Activated T-helper 9 cell treated with anti-CD3 and anti-CD28 coated beads, Interleukin-2, amount 50 U/mL, for 16 hours (primary cell): ENCODE data around the gene OR2AK2.
A peak's percentile ranks its signal among the peaks of the same experiment; 100 is the strongest.

Source experiments
- DNase-seq: peaks from one replicate; pipeline ENCODE4 v3.0.0-alpha.2; 2020; ENCODE audit warnings: low read depth

The OR2AK2 gene, protein sequence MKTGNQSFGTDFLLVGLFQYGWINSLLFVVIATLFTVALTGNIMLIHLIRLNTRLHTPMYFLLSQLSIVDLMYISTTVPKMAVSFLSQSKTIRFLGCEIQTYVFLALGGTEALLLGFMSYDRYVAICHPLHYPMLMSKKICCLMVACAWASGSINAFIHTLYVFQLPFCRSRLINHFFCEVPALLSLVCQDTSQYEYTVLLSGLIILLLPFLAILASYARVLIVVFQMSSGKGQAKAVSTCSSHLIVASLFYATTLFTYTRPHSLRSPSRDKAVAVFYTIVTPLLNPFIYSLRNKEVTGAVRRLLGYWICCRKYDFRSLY

DNA sequence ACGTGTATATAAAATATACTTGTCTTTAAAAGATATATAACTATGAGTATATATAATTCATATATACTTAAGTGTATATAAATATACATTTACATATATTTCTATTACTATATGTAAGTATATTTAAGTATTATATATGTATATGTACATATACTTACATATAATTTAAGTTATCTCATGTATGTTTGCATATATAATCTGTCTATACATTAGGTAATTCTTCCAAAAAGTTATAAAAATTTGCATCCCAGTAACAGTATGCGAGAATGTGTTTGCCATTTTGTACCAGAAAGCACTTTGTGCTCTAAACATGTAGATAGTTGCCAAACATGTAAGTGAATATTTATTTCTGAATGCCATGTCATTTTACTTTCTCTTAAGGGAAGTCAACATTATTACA lies at the start of gene OR2AK2:
TSS of gene OR2AK2 (plus strand) at position 301 of the 400 bp plus-strand sequence. CDS start 144 bp downstream, outside the sequence.
- no peak for DNase-seq

GRCh38 chr1:247919952-247920351 lies 45.1 kb upstream of the OR2AK2 start, which contains the start of gene OR2T8:
Gene OR2T8 (plus strand): TSS chr1:247920252. CDS start chr1:247921018, 766 bp downstream.
- DNase-seq: no peak

- no peak for DNase-seq
Observed at GRCh38 chr1:247923941-247924340, 41.1 kb upstream of the OR2AK2 start.

- DNase-seq: no peak
Observed at GRCh38 chr1:247924868-247925267, 40.2 kb upstream of the OR2AK2 start, which contains the start of gene OR2AJ1. Gene OR2AJ1 (plus strand): TSS chr1:247924889. CDS start chr1:247933769, 8,880 bp downstream.

- DNase-seq: no peak
Observed at GRCh38 chr1:247933989-247934388, 31.0 kb upstream of the OR2AK2 start.

- DNase-seq: no peak
Observed at GRCh38 chr1:247935781-247936180, 29.3 kb upstream of the OR2AK2 start.

DNA sequence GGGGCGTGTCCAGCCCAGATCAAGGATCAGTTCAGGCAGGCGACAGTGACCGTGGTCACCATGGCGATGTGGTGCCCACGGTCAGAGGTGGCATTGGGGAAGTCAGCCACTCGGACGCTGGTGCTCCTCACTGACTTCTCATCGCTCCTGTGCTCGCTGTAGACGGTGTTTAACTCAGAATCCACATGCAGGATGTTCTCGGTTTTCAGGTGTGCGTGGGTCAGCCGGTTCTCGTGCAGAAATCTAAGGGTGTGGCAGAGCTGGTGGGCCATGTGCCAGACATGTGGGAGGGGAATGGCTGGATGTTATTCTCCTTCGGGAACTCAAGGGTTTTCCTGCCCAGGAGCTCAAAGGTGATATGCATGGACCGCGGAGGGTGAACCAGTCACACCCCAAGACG lies 28.6 kb upstream of the OR2AK2 start:
- DNase-seq: no peak

DNA sequence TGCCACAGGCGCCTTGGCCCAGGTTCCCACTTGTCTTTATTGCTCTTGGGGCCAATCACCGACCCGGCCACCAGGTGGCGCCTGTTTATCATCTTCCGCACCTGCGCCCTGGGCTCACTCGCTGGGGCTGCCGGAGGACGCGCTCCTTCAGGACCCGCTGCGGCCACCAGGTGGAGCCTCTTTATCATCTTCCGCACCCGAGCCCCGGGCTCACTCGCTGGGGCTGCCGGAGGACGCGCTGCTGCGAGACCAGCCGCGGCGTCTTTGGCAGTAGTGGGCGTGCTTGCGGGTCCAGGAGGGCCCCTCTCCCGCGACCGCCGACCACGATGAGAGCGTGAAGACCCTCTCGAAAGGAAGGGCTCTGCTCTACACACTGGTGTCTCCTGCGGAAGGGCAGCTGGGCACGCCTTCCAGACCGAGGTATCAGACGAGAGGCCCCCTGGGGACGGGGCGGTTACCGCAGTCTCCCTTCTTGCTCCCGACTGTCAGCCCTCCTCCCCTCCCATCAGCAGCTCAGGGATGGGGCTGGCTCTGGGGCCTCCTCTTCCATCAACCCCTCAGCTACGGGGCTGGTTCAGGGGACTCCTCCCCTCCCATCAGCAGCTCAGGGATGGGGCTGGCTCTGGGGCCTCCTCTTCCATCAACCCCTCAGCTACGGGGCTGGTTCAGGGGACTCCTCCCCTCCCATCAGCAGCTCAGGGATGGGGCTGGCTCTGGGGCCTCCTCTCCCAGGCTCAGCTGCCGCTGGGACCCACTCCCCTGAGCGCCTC lies 27.9 kb upstream of the OR2AK2 start:
- peak; percentile 78 for DNase-seq

- no peak for DNase-seq
Observed at GRCh38 chr1:247942624-247943023, 22.4 kb upstream of the OR2AK2 start.

GRCh38 chr1:247948558-247948957 lies 16.5 kb upstream of the OR2AK2 start, which contains the start of gene OR2L8:
Gene OR2L8 (plus strand): TSS chr1:247948858. CDS start chr1:247948858, 0 bp downstream.
- no peak for DNase-seq

DNA sequence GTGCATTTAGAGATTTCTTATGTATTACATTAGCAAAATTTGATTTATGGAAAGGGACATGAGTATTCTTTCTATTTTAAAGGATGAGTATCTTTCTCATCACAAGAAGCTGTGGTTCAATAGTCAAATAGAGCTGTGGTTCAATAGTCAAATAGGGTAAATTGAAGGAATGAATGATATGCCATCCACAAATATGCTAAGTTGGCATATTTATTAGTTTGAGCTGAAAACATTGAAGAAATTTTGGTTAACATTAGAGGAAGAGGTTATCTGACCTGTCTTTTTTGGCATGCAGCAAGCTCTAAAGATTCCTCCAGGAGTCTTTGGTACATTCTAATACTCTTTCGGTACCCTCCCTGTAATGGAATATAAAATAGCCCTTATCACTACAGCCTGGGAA lies 11.6 kb upstream of the OR2AK2 start:
- no peak for DNase-seq

GRCh38 chr1:247961791-247962190 lies 3.2 kb upstream of the OR2AK2 start:
- no peak for DNase-seq

DNA sequence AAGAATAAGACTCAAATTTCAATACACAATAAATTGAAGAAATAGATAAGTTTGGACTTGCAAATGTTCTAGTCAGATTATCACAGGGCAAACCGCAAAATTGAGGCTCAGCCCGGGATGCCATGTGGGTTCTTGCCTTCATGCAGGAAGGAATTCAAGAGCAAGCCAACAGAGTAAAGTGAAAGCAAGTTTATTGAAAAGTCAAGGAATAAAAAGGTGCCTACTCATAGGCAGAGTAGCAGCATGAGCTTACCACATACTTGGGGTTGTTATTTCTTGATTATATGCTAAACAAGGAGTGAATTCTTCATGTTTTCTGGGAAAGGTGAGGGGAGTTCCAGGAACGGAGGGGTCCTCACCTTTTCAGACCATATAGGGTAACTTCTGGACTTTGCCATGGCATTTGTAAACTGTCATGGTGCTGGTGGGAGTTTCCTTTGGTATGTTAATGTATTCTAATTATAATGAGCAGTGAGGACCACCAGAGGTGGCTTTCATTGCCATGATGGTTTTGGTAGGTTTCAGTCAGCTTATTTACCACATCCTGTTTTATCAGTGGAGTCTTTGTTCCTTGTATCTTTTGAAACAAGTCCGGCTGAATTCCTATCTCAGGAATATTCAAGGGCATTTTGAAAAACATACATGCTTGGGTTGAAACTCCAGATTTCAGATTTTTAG lies 2.0 kb upstream of the OR2AK2 start:
- DNase-seq: no peak

DNA sequence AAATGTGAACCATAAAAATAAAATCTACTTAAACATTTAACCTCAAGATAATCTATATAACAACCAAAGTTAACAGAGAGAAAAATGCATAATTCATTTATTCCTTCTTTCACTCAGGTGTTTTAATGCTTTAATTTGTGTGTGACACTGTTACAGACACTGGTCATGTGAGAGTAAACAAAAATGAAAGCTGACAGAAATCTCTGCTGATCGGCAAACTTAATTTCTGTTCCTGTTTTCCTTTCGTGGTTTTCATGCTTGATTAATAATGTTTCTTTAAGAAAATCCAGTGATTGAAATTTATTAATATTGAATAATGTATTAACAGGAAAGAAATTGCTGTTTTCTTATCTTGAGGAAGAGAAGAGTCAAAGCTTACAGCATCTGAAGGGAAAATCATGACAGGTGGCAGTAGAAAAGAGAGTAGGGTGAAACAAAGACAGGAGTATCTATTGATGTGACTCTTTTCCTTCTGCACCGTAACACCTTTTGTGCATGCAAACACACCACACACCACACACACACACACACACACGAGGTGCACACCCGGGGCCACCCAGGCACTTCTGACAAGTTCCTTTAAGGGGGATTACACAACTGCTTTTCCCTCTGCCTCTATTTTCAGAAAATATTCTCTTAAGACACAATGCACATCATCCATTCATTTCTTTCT lies 1.6 kb downstream of the OR2AK2 start:
- DNase-seq: no peak

GRCh38 chr1:247992986-247993385 lies 28.0 kb downstream of the OR2AK2 start:
- no peak for DNase-seq

DNA sequence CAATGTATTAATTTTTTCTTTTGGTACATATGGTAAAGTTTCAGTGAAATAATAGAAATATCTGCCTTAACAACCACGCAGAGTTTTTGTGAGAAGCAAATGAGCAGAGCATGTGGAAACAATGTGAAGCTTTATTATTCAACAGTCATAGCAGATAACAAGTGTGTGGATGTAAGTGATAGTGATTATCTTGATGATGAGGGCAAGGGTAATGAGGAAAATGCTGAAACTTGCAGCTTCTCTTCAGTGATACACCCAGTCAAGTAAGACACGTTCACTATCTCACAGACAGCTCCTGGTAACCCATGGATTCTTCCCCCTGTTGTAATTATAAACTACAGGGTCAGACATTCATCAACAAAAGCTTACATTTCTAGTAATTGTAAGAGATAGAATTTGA lies 33.8 kb downstream of the OR2AK2 start:
- no peak for DNase-seq

DNA sequence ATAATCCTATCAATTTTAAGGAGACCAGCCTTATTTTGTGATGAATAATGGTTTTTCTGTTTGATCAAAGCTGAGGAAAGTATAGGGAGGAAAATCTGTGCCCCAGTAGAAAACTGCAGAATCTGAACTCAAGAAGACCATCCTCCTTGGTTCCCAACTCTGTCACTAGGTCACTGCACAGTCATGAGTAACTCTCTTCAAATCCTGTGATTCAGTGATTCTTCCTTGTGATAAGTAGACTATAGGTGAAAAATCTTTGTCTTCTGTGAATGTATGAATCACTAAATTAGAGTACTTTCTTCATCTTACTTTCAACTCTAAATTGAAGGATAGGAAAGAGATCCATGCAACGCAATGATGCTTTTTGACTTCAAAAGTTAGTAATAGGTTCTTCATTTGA lies 35.1 kb downstream of the OR2AK2 start:
- no peak for DNase-seq

GRCh38 chr1:248007778-248008177 lies 42.7 kb downstream of the OR2AK2 start:
- DNase-seq: no peak

- no peak for DNase-seq
Observed at GRCh38 chr1:248009681-248010080, 44.6 kb downstream of the OR2AK2 start.

DNA sequence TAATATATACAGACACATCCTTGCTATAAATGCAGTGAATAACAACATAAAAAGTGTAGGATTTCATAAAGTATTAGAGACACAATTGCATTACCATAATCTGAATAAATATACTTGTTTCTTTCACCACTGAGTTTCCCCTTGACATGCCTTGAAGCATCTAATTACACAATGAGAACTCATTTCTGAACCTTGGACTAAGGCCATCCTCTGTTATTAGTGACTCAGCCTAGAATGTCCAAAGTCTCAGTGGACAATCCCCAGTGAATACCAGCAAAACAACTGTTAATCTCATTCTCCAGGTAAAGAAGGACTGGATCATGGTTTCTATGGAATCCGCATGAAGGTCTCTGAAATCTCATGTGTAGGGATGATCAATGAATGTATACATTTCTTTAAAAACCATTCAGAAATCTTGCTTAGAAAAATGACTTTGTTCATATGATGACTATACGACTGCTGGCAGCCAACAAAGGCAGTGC lies 48.2 kb downstream of the OR2AK2 start, which contains the start of gene OR2L5:
TSS of gene OR2L5 (plus strand) at position 432 of the 482 bp plus-strand sequence. CDS start 8,288 bp downstream, outside the sequence.
- no peak for DNase-seq

DNA sequence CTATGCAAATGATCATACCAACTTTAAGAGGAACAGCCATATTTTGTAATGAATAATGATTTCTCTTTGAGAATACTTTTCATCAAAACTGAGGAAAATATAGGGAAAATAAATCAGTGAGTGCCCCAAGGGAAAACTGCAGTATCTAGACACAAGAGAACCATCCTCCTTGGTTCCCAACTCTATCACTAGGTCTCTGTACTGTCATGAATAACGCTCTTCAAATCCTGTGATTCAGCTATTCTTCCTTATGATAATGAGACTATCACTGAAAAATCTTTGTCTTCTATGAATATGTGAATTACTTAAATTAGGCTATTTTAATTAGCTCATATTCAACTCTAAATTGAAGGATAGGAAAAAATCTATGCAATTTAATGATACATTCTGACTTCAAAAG lies 50.8 kb downstream of the OR2AK2 start:
- no peak for DNase-seq
